Gastroesophageal sphincter (tissue), 3 donors: ENCODE results near the gene EIF4B.

Experiments used
- CTCF ChIP-seq, 4 experiments: fragments of 200-600 bp in 2 of 4; fragments of 450-650 bp in 2 of 4; sonication (generic) in 1 of 4; IDR thresholded peaks; one replicate each; pipeline ENCODE4 v1.5.1; 2017 to 2019; ENCODE audit warnings: antibody characterized with exemption in 4 of 4, mild to moderate bottlenecking in 2 of 4, moderate library complexity in 2 of 4
- EP300 ChIP-seq: sonication (generic); formaldehyde crosslinking; IDR thresholded peaks from one replicate; pipeline ENCODE4 v1.6.1; 2017; ENCODE audit warnings: antibody characterized with exemption, mild to moderate bottlenecking
- POLR2A ChIP-seq, 2 donors: fragments of 450-650 bp; IDR thresholded peaks; one replicate each; pipeline ENCODE4 v1.6.1; 2017; ENCODE audit warnings: antibody characterized with exemption in 2 of 2, mild to moderate bottlenecking in 2 of 2, moderate library complexity in 1 of 2
- POLR2AphosphoS5 ChIP-seq: sonication (generic); formaldehyde crosslinking; IDR thresholded peaks from one replicate; pipeline ENCODE4 v1.6.1; 2017; ENCODE audit warnings: antibody characterized with exemption

DNA sequence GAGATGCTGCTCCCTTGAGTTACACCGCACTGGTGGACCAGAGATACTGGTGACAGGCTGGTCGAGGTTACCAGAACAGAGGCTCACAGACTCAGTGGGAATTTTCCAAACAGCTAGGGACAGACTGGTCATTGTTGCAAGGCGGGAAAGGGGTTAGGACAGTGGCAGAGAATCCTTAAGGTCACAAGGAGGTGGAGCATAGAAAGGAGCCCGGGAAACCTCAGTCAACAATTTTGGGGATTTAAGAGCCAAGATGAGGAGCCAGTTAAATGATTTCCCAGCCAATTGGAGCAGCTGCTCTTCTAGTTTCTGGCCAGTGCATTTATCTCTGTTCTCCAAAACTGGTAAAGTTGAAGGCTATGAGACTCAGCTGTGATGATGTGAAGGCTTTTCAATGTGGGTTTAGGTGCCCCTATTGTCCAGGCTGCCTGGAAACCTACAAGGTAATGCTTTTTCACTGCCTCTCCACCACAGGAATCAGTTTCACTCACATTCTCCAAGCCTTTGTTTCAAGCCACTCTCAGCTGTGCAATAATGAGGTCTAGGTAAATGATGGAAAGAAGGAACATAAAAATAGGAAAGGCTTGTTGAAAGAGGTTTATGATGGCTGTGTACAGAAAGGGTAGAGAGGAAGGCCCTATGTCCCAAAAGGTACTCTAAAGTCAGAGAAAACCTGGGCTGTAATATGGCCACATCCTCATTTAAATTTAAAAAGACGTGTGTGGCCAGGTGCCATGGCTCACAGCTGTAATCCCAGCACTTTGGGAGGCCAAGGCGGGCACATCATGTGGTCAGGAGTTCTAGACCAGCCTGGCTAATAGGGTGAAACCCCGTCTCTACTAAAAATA lies 36.6 kb downstream of the EIF4B start:
- no peak for TF ChIP-seq CTCF (IDR thresholded peaks at IDR 0.05)
- no peak for TF ChIP-seq POLR2AphosphoS5
- no peak for TF ChIP-seq POLR2A (IDR thresholded peaks at IDR 0.05)
- no peak for TF ChIP-seq EP300
